ACC112 (cell line): Measurements from ENCODE around the gene ADAMTS8.

Experiments
- H2AFZ ChIP-seq: fragments of 200-600 bp; sonication (generic); one replicate; pipeline ENCODE4 v1.6.0; 2017; ENCODE audit warnings: antibody characterized with exemption, low read length; ENCODE audit not compliant: unreplicated experiment
- H3K27ac ChIP-seq: fragments of 200-600 bp; sonication (generic); 2 replicates; pipeline ENCODE4 v1.5.1; 2014; ENCODE audit warnings: low read depth, mild to moderate bottlenecking, antibody characterized with exemption, low read length, moderate library complexity
- H3K27me3 ChIP-seq: fragments of 200-600 bp; sonication (generic); 2 replicates; pipeline ENCODE4 v1.6.1; 2014; ENCODE audit warnings: mild to moderate bottlenecking, antibody characterized with exemption, low read length, moderate library complexity, mixed read lengths; ENCODE audit not compliant: insufficient read depth
- H3K36me3 ChIP-seq: fragments of 200-600 bp; sonication (generic); 2 replicates; pipeline ENCODE4 v1.6.1; 2016; ENCODE audit warnings: mild to moderate bottlenecking, antibody characterized with exemption, low read length, moderate library complexity, mixed read lengths; ENCODE audit not compliant: insufficient read depth
- H3K4me1 ChIP-seq: fragments of 200-600 bp; sonication (generic); one replicate; pipeline ENCODE4 v1.6.1; 2016; ENCODE audit warnings: low read length, mixed read lengths; ENCODE audit not compliant: insufficient read depth, unreplicated experiment, control insufficient read depth
- H3K4me3 ChIP-seq: fragments of 200-600 bp; sonication (generic); 2 replicates; pipeline ENCODE4 v1.5.1; 2014; ENCODE audit warnings: mild to moderate bottlenecking, low read depth, low read length
- H3K79me2 ChIP-seq: fragments of 200-600 bp; sonication (generic); one replicate; pipeline ENCODE4 v1.6.0; 2016; ENCODE audit warnings: low read length; ENCODE audit not compliant: control insufficient read depth, unreplicated experiment, insufficient read depth

ADAMTS8 gene

GRCh38 chr11:130394615-130395014 lies 33.8 kb downstream of the ADAMTS8 start:
- no peak overlapping the region for H3K4me3 ChIP-seq
- no peaks in the 10 kb centered on the region for H3K79me2 ChIP-seq
- peaks cover 7% of the 10 kb centered on the region for H3K4me1 ChIP-seq
- no peak overlapping the region for H3K27ac ChIP-seq
- H3K36me3 ChIP-seq: no peaks in the 10 kb centered on the region
- no peak overlapping the region for H2AFZ ChIP-seq
- H3K27me3 ChIP-seq: peaks cover 37% of the 10 kb centered on the region

- Histone ChIP-seq H3K27ac (no peak overlapping the region), H3K27me3 (peaks cover 37% of the 10 kb centered on the region), H3K36me3 (no peaks in the 10 kb centered on the region), H2AFZ (no peak overlapping the region), H3K4me3 (no peak overlapping the region), H3K4me1 (peaks cover 11% of the 10 kb centered on the region), H3K79me2 (no peaks in the 10 kb centered on the region)
Measured at GRCh38 chr11:130391711-130392110, 36.7 kb downstream of the ADAMTS8 start.

DNA sequence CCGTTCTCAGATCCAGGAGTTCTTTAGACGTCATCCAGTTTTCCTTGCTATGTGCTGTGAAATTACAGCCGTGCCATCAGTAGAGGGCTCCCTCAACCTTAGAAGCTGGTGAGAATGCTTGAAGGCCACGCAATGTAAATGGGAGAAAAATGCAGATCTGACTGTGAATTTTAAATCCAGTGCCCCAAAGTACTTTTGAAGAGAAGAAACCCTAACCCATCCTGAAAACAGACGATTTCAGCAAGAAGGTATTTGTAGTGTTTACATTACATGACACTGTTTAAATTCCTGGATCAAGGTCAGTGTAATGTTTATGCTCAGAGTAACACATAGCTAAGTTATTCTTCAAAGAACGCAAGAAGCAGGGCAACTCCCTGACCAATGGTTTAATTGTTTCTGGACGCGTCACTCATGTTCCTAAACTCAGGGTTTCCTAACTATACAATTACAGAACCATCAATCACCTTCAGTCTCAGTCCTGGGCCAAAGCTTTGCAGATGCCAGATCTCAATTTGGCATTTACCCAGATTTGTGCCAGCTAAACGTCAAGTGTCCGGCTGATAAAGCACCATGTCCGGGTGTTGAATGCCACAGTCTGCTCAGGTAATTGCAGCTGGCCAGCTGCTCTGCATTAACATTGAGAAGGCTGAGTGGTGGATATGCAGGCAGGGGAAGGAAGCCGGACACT lies 38.2 kb downstream of the ADAMTS8 start:
- Histone ChIP-seq H2AFZ (no peak overlapping the region), H3K27ac (no peak overlapping the region), H3K27me3 (peaks cover 35% of the 10 kb centered on the region), H3K79me2 (no peaks in the 10 kb centered on the region), H3K36me3 (no peaks in the 10 kb centered on the region), H3K4me3 (no peak overlapping the region), H3K4me1 (peaks cover 11% of the 10 kb centered on the region)

DNA sequence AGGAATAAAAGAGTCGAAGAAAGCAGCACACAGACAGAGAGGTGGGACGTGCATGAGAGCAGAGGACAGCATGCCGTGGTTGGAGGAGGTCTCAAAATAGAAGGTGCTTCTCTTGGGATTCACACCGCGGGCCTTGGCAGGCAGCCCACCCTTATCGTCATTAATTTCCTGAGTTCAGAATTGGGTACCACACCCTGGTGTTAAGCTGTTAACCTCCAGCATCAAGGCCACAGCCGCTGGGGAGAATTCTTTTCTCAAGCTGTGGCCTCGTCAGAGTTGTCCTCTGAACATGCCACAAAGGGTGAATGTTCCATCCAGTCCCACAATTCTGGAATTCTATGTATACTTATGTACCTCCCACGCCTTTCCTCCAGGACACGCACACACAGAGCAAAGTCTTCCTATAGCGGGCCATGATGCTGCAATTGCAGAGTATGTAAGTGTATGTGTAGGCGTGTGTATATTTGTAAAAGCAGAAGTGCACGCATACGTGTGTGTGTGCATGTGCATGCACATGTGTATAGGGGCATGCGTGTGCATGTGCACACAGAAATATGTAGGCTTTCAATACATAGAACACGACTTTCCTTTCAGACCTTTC lies 39.0 kb downstream of the ADAMTS8 start:
- H3K4me3 ChIP-seq: no peak overlapping the region
- H3K79me2 ChIP-seq: no peaks in the 10 kb centered on the region
- no peak overlapping the region for H2AFZ ChIP-seq
- no peak overlapping the region for H3K27ac ChIP-seq
- H3K27me3 ChIP-seq: peaks cover 27% of the 10 kb centered on the region
- H3K36me3 ChIP-seq: no peaks in the 10 kb centered on the region
- H3K4me1 ChIP-seq: peaks cover 11% of the 10 kb centered on the region

- H3K27me3 ChIP-seq: peaks cover 20% of the 10 kb centered on the region
- H3K4me3 ChIP-seq: no peak overlapping the region
- no peaks in the 10 kb centered on the region for H3K79me2 ChIP-seq
- H3K27ac ChIP-seq: no peak overlapping the region
- peaks cover 11% of the 10 kb centered on the region for H3K4me1 ChIP-seq
- no peak overlapping the region for H2AFZ ChIP-seq
- H3K36me3 ChIP-seq: no peaks in the 10 kb centered on the region
Measured at GRCh38 chr11:130388607-130389205, 39.7 kb downstream of the ADAMTS8 start.

- H3K36me3 ChIP-seq: no peaks in the 10 kb centered on the region
- H3K27me3 ChIP-seq: peaks cover 5% of the 10 kb centered on the region
- H3K79me2 ChIP-seq: no peaks in the 10 kb centered on the region
- no peak overlapping the region for H2AFZ ChIP-seq
- no peak overlapping the region for H3K27ac ChIP-seq
- H3K4me3 ChIP-seq: no peak overlapping the region
- H3K4me1 ChIP-seq: peaks cover 11% of the 10 kb centered on the region
Measured at GRCh38 chr11:130386056-130386455, 42.4 kb downstream of the ADAMTS8 start.

DNA sequence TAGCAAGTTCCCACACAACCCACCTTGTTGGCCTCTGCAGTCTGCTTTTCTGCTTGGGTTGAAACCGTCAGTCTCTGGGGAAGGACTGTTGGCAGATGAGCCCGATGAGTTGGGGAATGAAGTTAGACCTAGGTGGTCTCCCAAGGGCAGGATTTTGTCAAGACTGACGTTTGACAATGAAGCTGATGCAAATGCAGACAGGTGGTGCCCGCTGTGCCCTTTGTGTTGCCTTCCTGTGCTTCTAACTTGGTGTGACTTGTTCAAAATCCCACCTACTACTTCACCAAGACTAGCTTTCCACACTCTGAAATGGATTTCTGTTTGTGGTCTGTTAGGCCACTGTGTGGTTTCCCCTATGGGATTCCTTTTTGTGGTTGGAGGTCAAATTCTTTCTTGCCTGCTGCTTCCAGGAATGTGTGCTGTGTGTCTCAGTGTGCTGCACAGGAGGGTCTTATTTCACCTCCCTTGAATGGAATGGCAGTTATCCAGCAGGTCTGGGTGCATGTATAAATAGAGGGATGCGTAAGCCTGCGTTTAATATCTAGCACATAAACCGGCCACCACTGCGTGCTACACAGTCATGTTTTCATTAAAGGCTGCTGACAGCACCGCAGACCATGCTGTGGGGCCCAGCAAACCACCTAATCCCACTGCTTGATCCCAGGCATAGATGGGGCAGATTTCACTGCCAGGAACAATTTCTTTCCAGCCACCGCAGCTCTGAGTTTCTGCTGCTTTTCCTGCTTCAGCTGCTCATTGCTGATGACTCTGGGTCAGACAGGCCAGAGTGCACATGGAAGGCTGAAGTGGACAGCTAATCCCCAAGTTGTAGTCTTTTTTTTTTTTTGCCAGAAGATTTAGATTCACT lies 44.8 kb downstream of the ADAMTS8 start:
- H2AFZ ChIP-seq: no peak overlapping the region
- H3K79me2 ChIP-seq: no peaks in the 10 kb centered on the region
- peaks cover 3% of the 10 kb centered on the region; the same call in 1 of the 2 replicates for H3K27me3 ChIP-seq
- no peak overlapping the region for H3K4me3 ChIP-seq
- H3K36me3 ChIP-seq: no peaks in the 10 kb centered on the region
- no peak overlapping the region for H3K27ac ChIP-seq
- no peaks in the 10 kb centered on the region for H3K4me1 ChIP-seq

DNA sequence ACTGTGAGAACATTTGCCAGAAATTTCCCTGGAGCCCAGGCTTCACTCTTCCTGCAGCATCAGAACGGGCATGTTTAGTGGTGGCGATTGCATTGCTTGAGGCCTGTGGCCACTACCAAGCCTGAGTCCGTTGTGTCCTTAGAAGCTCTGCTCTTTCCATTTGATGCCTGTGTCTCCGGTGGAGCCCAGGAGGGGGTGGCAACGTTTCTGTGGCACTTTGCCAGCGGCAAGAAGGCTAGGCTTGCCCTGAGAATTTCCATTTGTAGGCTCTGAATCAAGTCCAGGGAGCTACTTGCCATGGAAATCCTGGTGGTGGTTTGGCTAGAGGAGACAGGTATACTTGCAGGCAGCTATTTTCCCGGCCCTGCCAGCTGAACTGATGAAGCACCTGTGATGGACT lies 47.1 kb downstream of the ADAMTS8 start:
- H3K27ac ChIP-seq: no peak overlapping the region
- H3K4me1 ChIP-seq: no peaks in the 10 kb centered on the region
- peaks cover 3% of the 10 kb centered on the region; the same call in 1 of the 2 replicates for H3K27me3 ChIP-seq
- no peak overlapping the region for H2AFZ ChIP-seq
- no peaks in the 10 kb centered on the region for H3K36me3 ChIP-seq
- no peaks in the 10 kb centered on the region for H3K79me2 ChIP-seq
- H3K4me3 ChIP-seq: no peak overlapping the region

DNA sequence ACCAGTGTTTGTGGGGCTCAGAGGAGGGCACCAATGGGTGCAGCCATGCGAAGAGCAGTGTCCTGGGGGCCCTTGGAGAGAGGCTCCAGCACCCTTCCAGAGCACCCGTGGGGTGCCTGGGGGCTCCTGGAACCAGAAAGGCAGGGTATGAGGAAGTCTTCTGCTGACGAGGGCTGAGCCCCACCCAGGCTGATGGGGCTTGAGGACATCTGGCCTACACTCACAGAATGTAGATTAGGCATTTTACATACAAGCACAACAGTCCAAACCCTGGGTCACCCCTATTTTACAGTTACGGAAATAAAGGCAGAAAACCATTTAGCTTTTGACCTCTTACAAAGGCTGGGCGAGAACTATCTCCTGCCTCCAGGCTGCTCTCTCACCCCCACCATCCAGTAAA lies 47.6 kb downstream of the ADAMTS8 start:
- Histone ChIP-seq H3K27me3 (peaks cover 3% of the 10 kb centered on the region; the same call in 1 of the 2 replicates), H3K4me1 (no peaks in the 10 kb centered on the region)

GRCh38 chr11:130379276-130379675 lies 49.1 kb downstream of the ADAMTS8 start:
- Histone ChIP-seq H3K79me2 (no peaks in the 10 kb centered on the region), H3K4me1 (no peaks in the 10 kb centered on the region), H3K27ac (no peak overlapping the region), H3K27me3 (peaks cover 10% of the 10 kb centered on the region), H3K4me3 (no peak overlapping the region), H3K36me3 (no peaks in the 10 kb centered on the region), H2AFZ (no peak overlapping the region)

More for the DNA sequence above, 47.6 kb downstream of the ADAMTS8 start:
- Histone ChIP-seq H3K27ac (no peak overlapping the region), H3K79me2 (no peaks in the 10 kb centered on the region), H3K4me3 (no peak overlapping the region), H2AFZ (no peak overlapping the region), H3K36me3 (no peaks in the 10 kb centered on the region)
